ENCODE results near the gene ZNF746.

The ZNF746 gene

DNA sequence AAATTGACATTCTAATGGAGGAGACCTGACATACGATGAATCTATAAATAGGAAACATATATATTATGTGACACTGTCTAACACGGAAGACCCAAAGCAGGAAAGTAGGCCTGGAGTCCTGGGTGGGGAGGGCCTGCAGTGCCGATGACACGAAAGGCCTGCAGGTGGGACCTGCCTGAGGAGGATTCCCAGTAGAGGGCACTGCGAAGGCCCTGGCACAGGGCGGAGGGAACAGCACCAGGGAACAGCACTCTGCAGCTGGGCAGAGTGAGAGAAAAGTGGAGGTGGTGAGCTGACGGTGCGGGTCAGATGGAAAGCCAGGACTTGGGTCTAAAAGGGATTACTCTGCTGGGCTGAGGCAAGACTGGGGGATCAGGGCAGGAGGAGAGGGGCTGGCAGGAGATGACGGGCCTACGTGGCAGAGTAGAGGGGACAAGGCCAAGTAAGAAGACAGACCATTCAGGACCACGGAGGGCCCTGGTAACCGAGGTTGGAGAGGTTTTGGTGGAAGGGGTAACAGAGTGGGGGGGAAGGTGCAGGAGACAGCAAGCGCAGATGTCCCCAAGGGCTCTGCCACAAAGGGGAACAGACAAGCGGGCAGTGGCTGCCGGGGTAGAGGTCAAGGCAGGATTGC lies 8.1 kb downstream of the ZNF746 start:
- DNase-seq, result no peak

- DNase-seq, result no peak
These were observed 18.0 kb downstream of the ZNF746 start for GRCh38 chr7:149479568-149479967.

- no peak for DNase-seq
These were observed 18.9 kb downstream of the ZNF746 start for GRCh38 chr7:149478754-149479153.

DNA sequence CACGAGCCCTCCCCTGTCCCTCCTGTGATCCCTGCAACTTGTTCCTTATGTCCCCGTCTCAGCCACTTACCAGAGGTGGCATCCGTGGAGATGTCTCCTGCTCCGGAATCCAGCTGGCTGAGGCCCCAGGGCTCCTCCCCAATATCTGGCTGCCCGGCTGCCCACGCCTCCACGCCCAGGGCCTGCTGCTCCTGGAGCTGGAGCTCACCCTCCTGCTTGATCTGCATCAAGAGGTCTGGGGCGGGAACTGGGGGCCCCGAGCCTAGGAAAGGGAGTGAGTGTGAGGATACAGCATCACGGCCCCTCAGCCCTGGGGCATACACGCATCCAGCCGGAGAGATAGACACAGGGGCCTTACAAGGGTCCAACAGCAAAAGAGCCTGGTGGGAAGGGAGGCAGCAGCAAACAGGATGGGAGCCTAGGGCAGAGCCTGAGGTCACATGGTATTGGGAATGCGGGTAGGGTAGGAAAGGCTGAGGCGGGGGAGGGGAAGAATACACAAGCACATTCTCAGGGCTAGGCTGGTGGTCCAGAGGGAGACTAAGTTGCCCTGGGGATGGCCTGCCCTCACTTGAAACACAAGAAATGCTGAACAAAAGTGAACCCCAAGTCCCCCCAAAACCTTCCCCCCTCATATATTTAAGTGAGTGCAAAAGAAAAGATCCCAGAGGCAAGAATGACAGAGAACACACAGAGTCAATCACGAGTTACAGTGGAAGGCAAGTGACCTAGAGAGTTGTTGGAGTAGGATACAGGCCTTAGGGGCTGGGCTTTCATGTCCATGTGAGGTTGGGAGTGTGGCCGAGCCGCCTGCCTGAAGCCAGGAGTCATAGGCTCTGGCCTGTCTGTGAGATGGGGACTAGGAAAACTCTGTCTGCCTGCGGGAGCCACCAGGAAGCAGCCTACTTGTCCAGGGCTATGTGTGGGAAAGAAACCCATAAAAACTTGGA lies 19.8 kb downstream of the ZNF746 start:
- DNase-seq, result no peak

- DNase-seq, result no peak
These were observed 20.8 kb downstream of the ZNF746 start for GRCh38 chr7:149476791-149477190.

DNA sequence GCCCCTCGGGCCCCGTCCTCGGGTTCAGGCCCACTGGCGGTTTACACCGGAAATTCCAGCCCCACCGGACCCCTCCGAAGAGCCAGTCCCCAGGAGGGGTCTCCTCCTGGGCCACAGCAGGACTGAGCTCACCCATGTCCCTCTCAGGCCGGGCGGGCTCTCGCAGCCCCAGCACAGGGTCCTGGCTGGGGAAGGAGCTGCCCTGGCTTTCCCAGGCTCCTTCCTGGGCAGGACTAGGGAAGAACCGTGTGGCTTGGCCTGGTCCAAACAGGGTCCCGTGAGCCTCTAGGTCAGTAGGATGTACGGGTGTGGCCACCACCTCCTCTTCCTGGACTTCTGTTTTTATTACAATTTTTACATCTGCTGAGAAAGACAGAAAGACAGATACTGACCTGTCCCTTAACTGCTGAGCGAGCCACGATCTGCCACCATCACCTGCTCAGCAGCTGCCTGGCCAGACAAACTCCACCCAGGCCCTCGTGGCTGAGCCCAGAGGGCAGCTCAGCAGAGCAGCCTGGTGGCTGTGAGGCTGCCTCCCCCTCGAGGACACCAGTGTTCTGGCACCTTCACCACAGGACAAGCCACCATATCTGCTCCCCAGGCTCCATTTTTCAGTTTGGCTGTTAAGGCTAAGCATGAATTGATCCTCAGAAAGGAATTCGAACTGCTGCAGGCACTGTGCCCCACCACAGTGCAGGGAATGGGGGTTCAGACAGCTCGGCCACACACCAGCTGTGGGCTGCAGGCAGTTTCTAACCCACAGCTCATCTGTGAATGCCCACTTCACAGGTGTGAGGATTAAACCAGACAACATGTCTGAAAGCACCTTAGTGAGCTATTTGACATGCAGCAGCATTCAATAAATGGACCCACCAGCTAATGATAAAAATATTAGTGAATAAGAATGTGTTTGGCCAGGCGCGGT lies 22.2 kb downstream of the ZNF746 start:
- DNase-seq, result no peak

DNA sequence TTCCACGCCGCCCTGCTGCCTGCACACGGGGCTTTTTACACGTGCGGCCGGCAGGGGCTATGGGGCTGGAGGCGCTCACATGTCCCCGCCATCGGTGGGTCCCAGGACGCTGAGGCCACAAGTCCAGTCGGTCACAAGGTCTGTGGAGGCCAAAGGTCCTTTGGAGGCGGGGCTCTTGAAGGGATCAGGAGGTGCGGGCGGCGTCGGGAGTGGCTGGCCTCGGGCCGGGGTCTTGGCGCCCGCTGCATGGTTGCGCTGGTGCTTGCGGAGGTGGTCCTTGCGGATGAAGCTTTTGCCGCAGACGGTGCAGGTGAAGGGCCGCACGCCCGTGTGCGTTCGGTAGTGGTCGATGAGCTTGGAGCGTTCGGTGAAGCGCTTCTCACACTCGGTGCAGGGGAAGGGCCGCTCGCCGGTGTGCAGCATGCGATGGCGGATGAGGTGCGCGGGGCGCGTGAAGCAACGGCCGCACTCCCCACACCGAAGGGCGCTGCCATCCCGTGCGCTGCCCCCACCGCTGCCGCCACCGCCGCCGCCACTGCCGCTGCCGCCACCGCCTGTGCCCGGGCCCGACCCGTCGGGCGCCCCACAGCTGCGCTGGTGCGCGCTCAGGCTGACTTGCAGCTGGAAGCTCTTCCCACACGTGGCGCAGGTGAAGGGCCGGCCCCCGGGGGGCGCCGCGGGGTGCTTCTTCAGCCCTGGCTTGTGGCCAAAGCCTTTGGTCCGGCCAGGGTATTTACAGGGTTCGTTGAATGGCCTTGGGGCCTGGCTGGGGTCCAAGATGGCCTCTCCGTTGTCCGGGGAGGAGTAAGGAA lies 23.1 kb downstream of the ZNF746 start:
- no peak for DNase-seq

- no peak for DNase-seq
These were observed 24.4 kb downstream of the ZNF746 start for GRCh38 chr7:149473251-149473650.

DNA sequence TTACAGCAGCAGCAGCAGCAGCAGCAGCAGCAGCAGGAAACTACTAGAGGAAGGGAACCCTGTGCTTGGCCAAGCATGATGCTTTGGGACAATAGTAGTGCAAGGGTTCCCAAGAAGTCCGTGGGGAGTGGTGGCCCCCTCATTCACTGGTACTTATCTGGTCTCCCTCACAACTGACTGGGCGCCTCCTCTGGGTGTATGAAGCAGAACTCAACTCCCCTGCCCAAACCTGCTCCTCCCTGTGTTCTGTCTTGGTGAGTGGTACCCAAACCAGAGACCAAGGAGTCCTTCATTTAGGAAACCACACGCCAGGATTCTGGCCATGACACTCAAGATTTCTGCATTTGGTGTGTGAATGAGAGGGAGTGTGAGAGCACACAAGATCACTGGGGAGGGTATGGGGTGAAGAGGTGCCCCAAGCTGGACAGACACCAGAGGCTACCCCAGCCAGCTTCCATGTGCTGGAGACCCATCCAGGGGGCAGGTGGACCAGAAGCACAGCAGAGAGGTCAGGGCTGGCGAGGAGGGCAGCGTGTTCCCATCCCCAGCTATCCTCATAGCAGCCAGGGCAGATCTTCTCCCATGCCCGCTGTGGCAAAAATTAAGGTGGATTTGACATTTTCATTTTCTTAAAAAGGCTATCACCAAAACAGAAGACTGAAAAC lies 26.2 kb downstream of the ZNF746 start:
- DNase-seq, result no peak

- DNase-seq, result no peak
These were observed 27.8 kb downstream of the ZNF746 start for GRCh38 chr7:149469806-149470205.

DNA sequence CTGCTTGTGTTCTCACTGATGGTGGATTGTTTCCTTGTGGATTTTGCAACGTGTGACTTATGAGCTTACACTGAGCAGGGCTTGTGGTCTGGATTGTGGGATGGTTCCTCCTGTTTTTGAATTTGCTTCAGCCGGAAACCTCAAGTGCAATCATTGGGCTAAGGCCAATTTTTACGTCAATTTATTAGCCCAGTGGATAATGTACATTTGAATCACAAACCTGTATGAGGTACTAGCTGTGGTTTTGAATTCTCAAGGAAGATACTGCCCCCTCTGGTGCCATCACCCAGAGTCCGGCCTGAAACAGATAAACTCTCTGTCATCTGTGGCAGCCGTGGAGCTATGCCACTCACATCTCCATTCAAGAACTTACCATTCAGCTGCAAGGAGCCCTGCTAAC lies 29.4 kb downstream of the ZNF746 start:
- DNase-seq, result no peak

DNA sequence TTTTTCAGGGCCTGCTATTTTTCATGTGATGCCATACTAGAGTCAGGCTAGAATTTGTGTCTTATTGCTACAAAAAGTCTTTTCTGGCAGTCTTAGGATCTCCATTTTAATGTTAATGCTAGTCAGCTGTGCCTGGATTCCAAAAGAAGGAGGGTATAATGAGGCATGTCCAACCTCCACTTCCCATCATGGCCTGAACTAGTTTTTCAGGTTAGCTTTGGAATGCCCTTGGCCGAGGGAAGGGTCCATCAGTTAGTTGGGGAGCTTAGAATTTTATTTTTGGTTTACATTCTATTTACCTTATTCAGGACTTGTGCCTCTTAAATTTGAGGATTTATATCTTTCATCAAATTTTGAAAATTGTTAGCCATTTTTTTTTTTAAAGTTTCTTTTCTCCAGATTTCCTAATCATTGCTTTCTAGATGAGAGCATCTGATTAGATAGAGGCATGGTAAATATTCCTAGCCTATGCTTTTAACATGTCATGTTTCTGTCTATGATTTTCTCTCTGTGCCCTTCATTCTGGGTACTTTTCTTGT lies 30.2 kb downstream of the ZNF746 start:
- DNase-seq, result no peak

DNA sequence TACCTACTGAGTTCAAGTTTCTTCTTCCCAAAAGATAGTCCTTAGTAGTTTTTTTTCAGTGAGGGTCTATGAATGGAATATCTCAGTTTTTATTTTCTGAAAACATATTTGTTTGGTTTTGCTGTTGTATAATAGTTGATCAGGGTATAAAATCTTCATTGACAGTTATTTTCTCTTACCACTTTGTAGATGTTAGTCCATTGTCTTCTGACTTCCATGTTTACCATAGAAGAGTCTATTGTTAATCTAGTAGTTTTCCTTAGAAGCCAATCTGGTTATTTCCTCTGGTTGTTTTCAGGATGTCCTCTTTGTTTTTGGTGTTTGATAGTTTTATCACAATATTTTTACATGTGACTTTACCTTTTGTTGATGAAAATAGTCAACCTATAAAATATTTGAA lies 31.2 kb downstream of the ZNF746 start:
- DNase-seq, result no peak

DNA sequence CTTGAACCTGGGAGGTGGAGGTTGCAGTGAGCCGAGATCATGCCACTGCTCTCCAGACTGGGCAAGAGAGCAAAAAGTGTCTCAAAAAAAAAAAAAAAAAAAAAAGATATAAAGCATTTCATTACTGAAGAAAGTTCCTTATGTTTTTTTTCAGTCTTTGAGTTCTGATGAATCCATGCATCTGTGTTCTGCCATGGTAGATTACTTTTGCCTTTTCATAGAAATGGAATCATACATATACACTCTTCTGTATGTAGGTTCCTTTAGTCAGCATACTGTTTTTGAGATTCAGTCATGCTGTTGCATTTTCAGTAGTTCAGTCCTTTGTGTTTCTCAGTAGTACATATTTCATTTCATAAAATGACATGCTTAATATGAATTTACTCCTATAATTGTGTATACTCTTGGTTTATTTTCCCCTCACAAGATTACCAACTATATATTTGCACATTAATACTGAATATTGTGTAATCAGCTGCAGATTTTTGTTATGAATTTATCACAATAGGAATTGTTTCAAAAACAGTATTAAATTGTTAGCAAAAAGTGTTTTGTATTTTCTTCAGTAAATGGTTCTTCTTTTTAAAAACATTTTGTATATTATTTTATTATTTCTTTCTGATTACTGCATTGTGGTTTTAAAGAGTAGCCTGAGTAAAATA lies 34.0 kb downstream of the ZNF746 start:
- no peak for DNase-seq

DNA sequence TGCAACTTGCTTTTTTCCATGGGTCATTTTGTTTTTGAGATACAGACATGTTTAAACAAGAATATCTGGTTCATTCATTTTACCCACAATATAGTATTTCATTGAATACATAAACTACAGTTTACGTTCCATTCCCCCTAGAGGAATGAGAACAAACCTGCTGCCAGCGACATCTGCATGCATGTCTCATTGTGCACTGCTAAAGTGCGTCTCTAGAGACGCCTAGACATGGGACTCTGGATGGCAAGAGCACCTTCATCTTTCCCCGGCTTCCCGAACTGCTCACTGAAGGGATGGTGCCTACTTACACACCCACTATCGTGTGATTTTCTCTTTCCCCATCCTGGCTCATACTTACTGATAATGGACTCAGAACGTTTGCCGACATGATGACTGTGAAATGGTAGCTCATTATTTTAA lies 35.5 kb downstream of the ZNF746 start:
- no peak for DNase-seq

DNA sequence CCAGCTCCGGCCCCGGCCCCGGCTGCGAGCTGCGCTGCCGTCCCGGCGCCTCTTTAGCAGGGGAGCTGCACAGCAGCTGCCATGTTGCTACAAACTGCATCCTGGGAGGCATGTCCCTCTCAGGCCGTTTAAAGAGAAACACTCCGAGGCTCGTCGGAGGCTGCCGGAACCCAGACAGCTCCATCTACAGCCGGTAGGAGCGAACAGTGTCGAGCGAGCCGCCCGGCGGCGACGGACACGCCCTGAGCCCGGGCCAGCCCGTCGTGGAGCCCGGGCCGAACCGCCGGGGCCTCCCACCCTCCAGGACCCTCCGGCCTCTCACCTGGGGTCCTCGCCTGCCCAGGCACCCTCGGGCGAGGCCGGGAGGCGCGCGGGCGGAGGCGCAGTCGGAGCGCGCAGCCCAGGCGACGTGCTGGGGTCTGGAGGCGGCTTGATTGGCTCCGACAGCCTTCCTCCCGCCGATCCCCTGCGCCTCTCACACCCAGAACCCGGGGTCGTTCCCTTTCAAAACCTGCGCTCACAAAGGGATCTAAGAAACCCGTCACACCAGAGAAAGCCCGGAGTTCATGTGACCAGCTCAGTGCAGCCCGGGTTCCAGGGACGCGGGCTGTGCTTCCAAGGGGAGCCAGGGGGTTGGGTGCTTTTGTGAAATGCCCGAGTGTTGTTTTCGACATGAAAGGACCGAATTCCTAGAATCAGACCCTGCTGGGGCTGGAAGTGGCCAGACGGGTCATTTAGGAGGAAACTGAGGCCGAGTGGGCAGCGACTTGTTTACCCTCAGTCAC lies 36.9 kb downstream of the ZNF746 start, which contains the start of gene ZNF777:
TSS of gene ZNF777 (minus strand) at position 570 of the 785 bp plus-strand sequence. CDS start 5,040 bp downstream, outside the sequence.
- DNase-seq, result peak; percentile 89

GRCh38 chr7:149459540-149460452 lies 37.8 kb downstream of the ZNF746 start:
- DNase-seq, result peak; percentile 2

- DNase-seq, result no peak
These were observed 38.4 kb downstream of the ZNF746 start for GRCh38 chr7:149459201-149459539.

DNA sequence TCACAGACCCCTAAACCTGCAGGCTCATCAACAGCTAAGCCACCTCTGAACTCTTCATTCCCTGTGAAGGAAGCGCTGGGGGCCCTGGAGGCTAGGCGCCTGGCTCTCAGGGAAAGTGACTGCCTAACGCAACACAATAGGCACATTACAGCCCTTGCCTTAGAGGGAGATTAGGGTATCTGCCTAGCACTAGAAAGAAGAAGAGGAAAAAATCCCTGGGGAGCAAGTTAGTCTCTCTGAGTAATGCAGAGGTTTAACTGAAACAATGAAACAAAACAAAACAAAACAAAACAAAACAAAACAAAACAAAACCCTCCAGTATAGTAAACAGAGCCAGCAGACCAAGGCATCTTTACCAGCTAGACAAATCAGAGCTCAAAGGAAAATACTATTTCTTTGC lies 39.4 kb downstream of the ZNF746 start:
- DNase-seq, result no peak

Measured in HCEC 1CT (cell line).